Measurements from ENCODE around the gene MEAF6. TPM values are rescaled to one million over a fixed set of nuclear protein-coding genes. Genes with fewer than 3 reads are reported as not detected.

MEAF6 gene
- total RNA-seq, 1 donor from 2014 or later: 79.9 TPM

DNA sequence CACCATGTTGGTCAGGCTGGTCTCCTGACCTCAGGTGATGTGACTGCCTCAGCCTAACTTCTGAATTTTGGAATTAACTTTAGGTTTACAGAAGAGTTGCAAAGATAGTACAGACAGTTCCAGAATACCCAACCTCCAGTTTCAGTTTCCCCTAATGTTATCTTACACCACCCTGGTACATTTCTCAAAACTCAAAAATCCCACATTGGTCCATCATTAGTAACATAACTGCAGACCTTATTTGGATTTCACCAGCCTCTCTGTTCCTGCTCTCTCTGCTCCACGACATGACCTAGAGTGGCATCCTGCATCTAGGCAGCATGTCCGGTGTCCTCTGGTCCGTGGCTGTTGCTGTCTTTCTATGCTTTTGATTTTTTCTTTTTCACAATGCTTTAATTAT is 45.2 kb downstream of the MEAF6 start:
- H3K9me3 Mint-ChIP-seq: no peaks in the 10 kb centered on the region
- TF ChIP-seq CTCF (conservative IDR thresholded peaks at IDR 0.05): no peak
- no peaks in the 10 kb centered on the region for H3K36me3 Mint-ChIP-seq
- no peak overlapping the region for H3K4me3 Mint-ChIP-seq
- H3K4me1 Mint-ChIP-seq (ENCODE audit: unreplicated experiment): peaks cover 22% of the 10 kb centered on the region
- DNase-seq (ENCODE audit: extremely low spot score, unreplicated experiment): no peak
- H3K27me3 Mint-ChIP-seq: peaks cover 42% of the 10 kb centered on the region
- no peak overlapping the region for H3K27ac Mint-ChIP-seq

GRCh38 chr1:37468037-37468436 is 46.5 kb downstream of the MEAF6 start:
- H3K27ac Mint-ChIP-seq: no peak overlapping the region
- peaks cover 32% of the 10 kb centered on the region for H3K27me3 Mint-ChIP-seq
- peaks cover 16% of the 10 kb centered on the region for H3K4me1 Mint-ChIP-seq (ENCODE audit: unreplicated experiment)
- H3K9me3 Mint-ChIP-seq: no peaks in the 10 kb centered on the region
- TF ChIP-seq CTCF (conservative IDR thresholded peaks at IDR 0.05): no peak
- no peaks in the 10 kb centered on the region for H3K36me3 Mint-ChIP-seq
- no peak overlapping the region for H3K4me3 Mint-ChIP-seq
- DNase-seq (ENCODE audit: extremely low spot score, unreplicated experiment): no peak

- no peak for TF ChIP-seq CTCF (conservative IDR thresholded peaks at IDR 0.05)
- no peaks in the 10 kb centered on the region for H3K4me1 Mint-ChIP-seq (ENCODE audit: unreplicated experiment)
- no peak overlapping the region for H3K27ac Mint-ChIP-seq
These were observed 48.7 kb downstream of the MEAF6 start for GRCh38 chr1:37465593-37466517.

DNA sequence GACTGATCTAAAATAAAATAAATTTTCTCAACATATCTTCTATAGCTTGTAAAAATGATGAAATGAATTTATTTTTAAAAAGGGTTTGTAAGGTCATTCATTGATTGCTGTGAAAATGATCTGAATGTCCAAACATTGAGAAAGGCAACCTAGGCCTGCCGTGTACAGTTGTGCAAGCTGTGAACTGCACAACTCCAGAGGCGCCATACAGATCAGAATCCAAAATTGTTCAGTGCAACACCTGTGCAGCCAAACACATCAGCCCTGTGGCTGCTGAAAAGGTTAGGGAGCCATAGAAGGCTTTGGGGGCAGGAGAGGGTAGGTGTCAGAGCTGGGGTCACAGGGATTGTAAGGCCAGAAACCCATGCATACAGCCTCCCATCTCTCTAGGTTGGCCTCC is 50.1 kb downstream of the MEAF6 start:
- Mint-ChIP-seq H3K4me1 (ENCODE audit: unreplicated experiment) (no peaks in the 10 kb centered on the region), H3K27ac (no peak overlapping the region), H3K4me3 (no peak overlapping the region), H3K27me3 (peaks cover 7% of the 10 kb centered on the region), H3K36me3 (no peaks in the 10 kb centered on the region), H3K9me3 (no peaks in the 10 kb centered on the region)
- no peak for TF ChIP-seq CTCF (conservative IDR thresholded peaks at IDR 0.05)
- no peak for DNase-seq (ENCODE audit: extremely low spot score, unreplicated experiment)

More at GRCh38 chr1:37465593-37466517, 48.7 kb downstream of the MEAF6 start:
- no peak for DNase-seq (ENCODE audit: extremely low spot score, unreplicated experiment)
- no peaks in the 10 kb centered on the region for H3K36me3 Mint-ChIP-seq
- H3K9me3 Mint-ChIP-seq: no peaks in the 10 kb centered on the region
- H3K4me3 Mint-ChIP-seq: no peak overlapping the region
- H3K27me3 Mint-ChIP-seq: peaks cover 15% of the 10 kb centered on the region

DNA sequence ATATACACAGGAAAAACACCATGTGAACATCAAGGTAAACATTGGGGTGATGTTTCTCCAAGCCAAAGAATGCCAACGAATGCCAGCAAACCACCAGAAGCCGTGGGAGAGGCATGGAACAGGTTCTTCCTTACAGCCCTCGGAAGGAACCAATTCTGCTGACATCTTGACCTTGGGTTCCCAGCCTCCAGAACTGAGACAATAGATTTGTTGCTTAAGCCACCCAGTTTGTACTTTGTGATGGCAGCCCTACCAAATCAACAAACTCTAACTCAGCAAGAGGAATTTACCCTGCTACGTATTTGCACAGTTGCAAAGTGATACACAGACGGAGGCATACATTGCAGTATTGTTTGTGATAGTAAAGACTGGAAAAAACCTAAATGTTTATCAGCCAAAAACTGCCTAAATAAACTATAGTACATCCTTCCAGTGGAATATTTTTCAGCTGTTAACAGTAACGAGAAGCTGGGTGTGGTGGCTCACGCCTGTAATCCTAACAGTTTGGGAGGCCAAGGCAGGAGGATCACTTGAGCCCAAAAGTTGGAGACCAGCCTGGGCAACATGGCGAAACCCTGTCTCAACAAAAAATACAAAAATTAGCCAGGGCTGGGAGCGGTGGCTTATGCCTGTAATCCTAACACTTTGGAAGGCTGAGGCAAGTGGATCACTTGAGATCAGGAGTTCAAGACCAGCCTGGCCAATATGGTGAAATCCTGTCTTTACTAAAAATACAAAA is 52.7 kb downstream of the MEAF6 start:
- H3K4me3 Mint-ChIP-seq: no peak overlapping the region
- no peak for TF ChIP-seq CTCF (conservative IDR thresholded peaks at IDR 0.05)
- H3K36me3 Mint-ChIP-seq: no peaks in the 10 kb centered on the region
- no peak for DNase-seq (ENCODE audit: extremely low spot score, unreplicated experiment)
- no peaks in the 10 kb centered on the region for H3K9me3 Mint-ChIP-seq
- H3K27me3 Mint-ChIP-seq: peaks cover 9% of the 10 kb centered on the region
- no peak overlapping the region for H3K27ac Mint-ChIP-seq
- no peaks in the 10 kb centered on the region for H3K4me1 Mint-ChIP-seq (ENCODE audit: unreplicated experiment)
